ENCODE data around the gene CHRM1.

DNA sequence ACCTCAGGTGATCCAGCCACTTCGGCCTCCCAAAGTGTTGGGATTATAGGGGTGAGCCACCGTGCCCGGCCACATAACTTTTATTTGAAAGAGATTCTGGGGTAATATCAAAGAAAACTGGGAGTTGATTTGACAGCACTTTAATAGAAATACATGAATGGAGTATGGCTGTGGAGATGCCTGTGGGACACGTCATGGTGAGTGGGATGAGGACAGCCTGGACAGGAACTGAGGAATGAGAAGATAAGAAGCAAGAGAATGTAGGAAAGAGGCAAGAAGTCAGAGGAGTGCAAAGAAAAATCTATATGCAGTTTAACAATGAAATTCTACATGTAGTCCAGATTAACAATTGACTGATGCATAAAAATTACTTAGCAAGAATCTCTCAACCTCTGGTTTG, 32.6 kb upstream of the CHRM1 start:
- no peak for TF ChIP-seq ZNF121 (CRISPR knock-in tag; IDR thresholded peaks at IDR 0.05)
- TF ChIP-seq, protein P1, sequence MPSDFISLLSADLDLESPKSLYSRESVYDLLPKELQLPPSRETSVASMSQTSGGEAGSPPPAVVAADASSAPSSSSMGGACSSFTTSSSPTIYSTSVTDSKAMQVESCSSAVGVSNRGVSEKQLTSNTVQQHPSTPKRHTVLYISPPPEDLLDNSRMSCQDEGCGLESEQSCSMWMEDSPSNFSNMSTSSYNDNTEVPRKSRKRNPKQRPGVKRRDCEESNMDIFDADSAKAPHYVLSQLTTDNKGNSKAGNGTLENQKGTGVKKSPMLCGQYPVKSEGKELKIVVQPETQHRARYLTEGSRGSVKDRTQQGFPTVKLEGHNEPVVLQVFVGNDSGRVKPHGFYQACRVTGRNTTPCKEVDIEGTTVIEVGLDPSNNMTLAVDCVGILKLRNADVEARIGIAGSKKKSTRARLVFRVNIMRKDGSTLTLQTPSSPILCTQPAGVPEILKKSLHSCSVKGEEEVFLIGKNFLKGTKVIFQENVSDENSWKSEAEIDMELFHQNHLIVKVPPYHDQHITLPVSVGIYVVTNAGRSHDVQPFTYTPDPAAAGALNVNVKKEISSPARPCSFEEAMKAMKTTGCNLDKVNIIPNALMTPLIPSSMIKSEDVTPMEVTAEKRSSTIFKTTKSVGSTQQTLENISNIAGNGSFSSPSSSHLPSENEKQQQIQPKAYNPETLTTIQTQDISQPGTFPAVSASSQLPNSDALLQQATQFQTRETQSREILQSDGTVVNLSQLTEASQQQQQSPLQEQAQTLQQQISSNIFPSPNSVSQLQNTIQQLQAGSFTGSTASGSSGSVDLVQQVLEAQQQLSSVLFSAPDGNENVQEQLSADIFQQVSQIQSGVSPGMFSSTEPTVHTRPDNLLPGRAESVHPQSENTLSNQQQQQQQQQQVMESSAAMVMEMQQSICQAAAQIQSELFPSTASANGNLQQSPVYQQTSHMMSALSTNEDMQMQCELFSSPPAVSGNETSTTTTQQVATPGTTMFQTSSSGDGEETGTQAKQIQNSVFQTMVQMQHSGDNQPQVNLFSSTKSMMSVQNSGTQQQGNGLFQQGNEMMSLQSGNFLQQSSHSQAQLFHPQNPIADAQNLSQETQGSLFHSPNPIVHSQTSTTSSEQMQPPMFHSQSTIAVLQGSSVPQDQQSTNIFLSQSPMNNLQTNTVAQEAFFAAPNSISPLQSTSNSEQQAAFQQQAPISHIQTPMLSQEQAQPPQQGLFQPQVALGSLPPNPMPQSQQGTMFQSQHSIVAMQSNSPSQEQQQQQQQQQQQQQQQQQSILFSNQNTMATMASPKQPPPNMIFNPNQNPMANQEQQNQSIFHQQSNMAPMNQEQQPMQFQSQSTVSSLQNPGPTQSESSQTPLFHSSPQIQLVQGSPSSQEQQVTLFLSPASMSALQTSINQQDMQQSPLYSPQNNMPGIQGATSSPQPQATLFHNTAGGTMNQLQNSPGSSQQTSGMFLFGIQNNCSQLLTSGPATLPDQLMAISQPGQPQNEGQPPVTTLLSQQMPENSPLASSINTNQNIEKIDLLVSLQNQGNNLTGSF (CRISPR knock-in tag; IDR thresholded peaks at IDR 0.05) = no peak
- TF ChIP-seq, protein P2, sequence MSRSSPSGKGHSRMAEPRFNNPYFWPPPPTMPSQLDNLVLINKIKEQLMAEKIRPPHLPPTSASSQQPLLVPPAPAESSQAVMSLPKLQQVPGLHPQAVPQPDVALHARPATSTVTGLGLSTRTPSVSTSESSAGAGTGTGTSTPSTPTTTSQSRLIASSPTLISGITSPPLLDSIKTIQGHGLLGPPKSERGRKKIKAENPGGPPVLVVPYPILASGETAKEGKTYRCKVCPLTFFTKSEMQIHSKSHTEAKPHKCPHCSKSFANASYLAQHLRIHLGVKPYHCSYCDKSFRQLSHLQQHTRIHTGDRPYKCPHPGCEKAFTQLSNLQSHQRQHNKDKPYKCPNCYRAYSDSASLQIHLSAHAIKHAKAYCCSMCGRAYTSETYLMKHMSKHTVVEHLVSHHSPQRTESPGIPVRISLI (CRISPR knock-in tag; IDR thresholded peaks at IDR 0.05; ENCODE audit: borderline replicate concordance) = no peak
- TF ChIP-seq, protein P3, sequence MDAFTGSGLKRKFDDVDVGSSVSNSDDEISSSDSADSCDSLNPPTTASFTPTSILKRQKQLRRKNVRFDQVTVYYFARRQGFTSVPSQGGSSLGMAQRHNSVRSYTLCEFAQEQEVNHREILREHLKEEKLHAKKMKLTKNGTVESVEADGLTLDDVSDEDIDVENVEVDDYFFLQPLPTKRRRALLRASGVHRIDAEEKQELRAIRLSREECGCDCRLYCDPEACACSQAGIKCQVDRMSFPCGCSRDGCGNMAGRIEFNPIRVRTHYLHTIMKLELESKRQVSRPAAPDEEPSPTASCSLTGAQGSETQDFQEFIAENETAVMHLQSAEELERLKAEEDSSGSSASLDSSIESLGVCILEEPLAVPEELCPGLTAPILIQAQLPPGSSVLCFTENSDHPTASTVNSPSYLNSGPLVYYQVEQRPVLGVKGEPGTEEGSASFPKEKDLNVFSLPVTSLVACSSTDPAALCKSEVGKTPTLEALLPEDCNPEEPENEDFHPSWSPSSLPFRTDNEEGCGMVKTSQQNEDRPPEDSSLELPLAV (CRISPR knock-in tag; conservative IDR thresholded peaks at IDR 0.05; ENCODE audit: low read depth) = no peak
- TF ChIP-seq EED (CRISPR knock-in tag; IDR thresholded peaks at IDR 0.05) = no peak
- TF ChIP-seq, protein P4, sequence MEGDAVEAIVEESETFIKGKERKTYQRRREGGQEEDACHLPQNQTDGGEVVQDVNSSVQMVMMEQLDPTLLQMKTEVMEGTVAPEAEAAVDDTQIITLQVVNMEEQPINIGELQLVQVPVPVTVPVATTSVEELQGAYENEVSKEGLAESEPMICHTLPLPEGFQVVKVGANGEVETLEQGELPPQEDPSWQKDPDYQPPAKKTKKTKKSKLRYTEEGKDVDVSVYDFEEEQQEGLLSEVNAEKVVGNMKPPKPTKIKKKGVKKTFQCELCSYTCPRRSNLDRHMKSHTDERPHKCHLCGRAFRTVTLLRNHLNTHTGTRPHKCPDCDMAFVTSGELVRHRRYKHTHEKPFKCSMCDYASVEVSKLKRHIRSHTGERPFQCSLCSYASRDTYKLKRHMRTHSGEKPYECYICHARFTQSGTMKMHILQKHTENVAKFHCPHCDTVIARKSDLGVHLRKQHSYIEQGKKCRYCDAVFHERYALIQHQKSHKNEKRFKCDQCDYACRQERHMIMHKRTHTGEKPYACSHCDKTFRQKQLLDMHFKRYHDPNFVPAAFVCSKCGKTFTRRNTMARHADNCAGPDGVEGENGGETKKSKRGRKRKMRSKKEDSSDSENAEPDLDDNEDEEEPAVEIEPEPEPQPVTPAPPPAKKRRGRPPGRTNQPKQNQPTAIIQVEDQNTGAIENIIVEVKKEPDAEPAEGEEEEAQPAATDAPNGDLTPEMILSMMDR (CRISPR knock-in tag; IDR thresholded peaks at IDR 0.05) = no peak
- no peak for TF ChIP-seq EP300 (IDR thresholded peaks at IDR 0.05; ENCODE audit: low read depth in 2 of 2, low read length in 2 of 2)
- TF ChIP-seq EP300 (CRISPR knock-in tag; IDR thresholded peaks at IDR 0.05; ENCODE audit: borderline replicate concordance) = no peak
- no peak for TF ChIP-seq THYN1 (CRISPR knock-in tag; IDR thresholded peaks at IDR 0.05; ENCODE audit: borderline replicate concordance, low read depth)
- no peak for TF ChIP-seq EZH2 (conservative IDR thresholded peaks at IDR 0.05; ENCODE audit: low read depth, low read length)

All from HepG2 (cell line).